H9 (cell line): ENCODE data around the gene NXN. TPM values are rescaled to one million over a fixed set of nuclear protein-coding genes. Genes with fewer than 3 reads are reported as not detected.

ENCODE experiments used
- DNase-seq: peaks from one replicate; pipeline ENCODE4 v3.0.0-alpha.2; 2017
- H2AFZ ChIP-seq: one replicate; pipeline ENCODE4 v1.6.1; 2013; ENCODE audit warnings: mild to moderate bottlenecking, low read length, control low read depth, moderate library complexity
- H2AK5ac ChIP-seq: 2 replicates; pipeline ENCODE4 v1.6.1; 2013; ENCODE audit warnings: low read length, control low read depth, mixed read lengths; ENCODE audit not compliant: insufficient read length
- H2BK120ac ChIP-seq: one replicate; pipeline ENCODE4 v1.6.1; 2013; ENCODE audit warnings: low read depth, mild to moderate bottlenecking, low read length, control low read depth, inconsistent platforms; ENCODE audit not compliant: poor library complexity, severe bottlenecking
- H2BK12ac ChIP-seq: 2 replicates; pipeline ENCODE4 v1.6.1; 2013; ENCODE audit warnings: low read length, control low read depth, mixed read lengths, low read depth; ENCODE audit not compliant: insufficient read length
- H2BK15ac ChIP-seq: 2 replicates; pipeline ENCODE4 v1.6.1; 2013; ENCODE audit warnings: low read depth, low read length, control low read depth
- H2BK20ac ChIP-seq: one replicate; pipeline ENCODE4 v1.6.1; 2013; ENCODE audit warnings: low read depth, mild to moderate bottlenecking, low read length, control low read depth, inconsistent platforms; ENCODE audit not compliant: poor library complexity, severe bottlenecking
- H2BK5ac ChIP-seq: 2 replicates; pipeline ENCODE4 v1.6.1; 2013; ENCODE audit warnings: low read length, control low read depth, mixed read lengths; ENCODE audit not compliant: insufficient read length
- H3K14ac ChIP-seq: 2 replicates; pipeline ENCODE4 v1.6.1; 2013; ENCODE audit warnings: low read length, control low read depth; ENCODE audit not compliant: insufficient read depth
- H3K18ac ChIP-seq: 2 replicates; pipeline ENCODE4 v1.6.1; 2013; ENCODE audit warnings: low read depth, mild to moderate bottlenecking, mixed read lengths, low read length, control low read depth; ENCODE audit not compliant: insufficient read length
- H3K23ac ChIP-seq: 2 replicates; pipeline ENCODE4 v1.6.1; 2013; ENCODE audit warnings: low read length, control low read depth, mixed read lengths, low read depth; ENCODE audit not compliant: insufficient read length
- H3K23me2 ChIP-seq: 2 replicates; pipeline ENCODE4 v1.6.1; 2013; ENCODE audit warnings: low read depth, mild to moderate bottlenecking, mixed read lengths, low read length, control low read depth; ENCODE audit not compliant: insufficient read length, poor library complexity, severe bottlenecking
- H3K27ac ChIP-seq: 2 replicates; pipeline ENCODE4 v1.5.1; 2013; ENCODE audit warnings: low read length, control low read depth, mixed read lengths, low read depth; ENCODE audit not compliant: insufficient read length
- H3K27me3 ChIP-seq: 2 replicates; pipeline ENCODE4 v1.6.1; 2013; ENCODE audit warnings: low read length, control low read depth, inconsistent platforms; ENCODE audit not compliant: insufficient read depth
- H3K4ac ChIP-seq: 2 replicates; pipeline ENCODE4 v1.6.1; 2013; ENCODE audit warnings: low read depth, mild to moderate bottlenecking, control low read depth, inconsistent platforms, low read length, moderate library complexity
- H3K4me1 ChIP-seq: 2 replicates; pipeline ENCODE4 v1.6.1; 2013; ENCODE audit warnings: low read length, control low read depth, inconsistent platforms; ENCODE audit not compliant: insufficient read depth
- H3K4me2 ChIP-seq: 2 replicates; pipeline ENCODE4 v1.6.1; 2013; ENCODE audit warnings: low read length, control low read depth, mixed read lengths; ENCODE audit not compliant: insufficient read length, insufficient read depth
- H3K56ac ChIP-seq: 2 replicates; pipeline ENCODE4 v1.6.1; 2013; ENCODE audit warnings: low read depth, mild to moderate bottlenecking, mixed read lengths, low read length, control low read depth; ENCODE audit not compliant: insufficient read length
- H3K79me1 ChIP-seq: 2 replicates; pipeline ENCODE4 v1.6.1; 2013; ENCODE audit warnings: low read depth, mild to moderate bottlenecking, moderate library complexity, low read length, control low read depth, inconsistent platforms; ENCODE audit not compliant: insufficient read depth, poor library complexity, severe bottlenecking
- H3K79me2 ChIP-seq: 2 replicates; pipeline ENCODE4 v1.6.1; 2013; ENCODE audit warnings: low read length, control low read depth, inconsistent platforms; ENCODE audit not compliant: insufficient read depth
- H3K9ac ChIP-seq: 2 replicates; pipeline ENCODE4 v1.6.1; 2013; ENCODE audit warnings: low read length, control low read depth, mixed read lengths; ENCODE audit not compliant: insufficient read length; ENCODE audit errors: extremely low read depth
- H3K9me3 ChIP-seq: one replicate; pipeline ENCODE4 v1.6.1; 2013; ENCODE audit warnings: low read depth, low read length, inconsistent platforms; ENCODE audit not compliant: control insufficient read depth
- H3T11ph ChIP-seq: one replicate; pipeline ENCODE4 v1.6.1; 2013; ENCODE audit warnings: mild to moderate bottlenecking, low read length, control low read depth, inconsistent platforms
- H4K20me1 ChIP-seq: one replicate; pipeline ENCODE4 v1.6.1; 2013; ENCODE audit not compliant: control insufficient read depth, insufficient read length, insufficient read depth
- H4K5ac ChIP-seq: 2 replicates; pipeline ENCODE4 v1.6.1; 2013; ENCODE audit warnings: low read depth, mild to moderate bottlenecking, mixed read lengths, low read length, control low read depth; ENCODE audit not compliant: insufficient read length
- H4K8ac ChIP-seq: replicated peaks from 2 replicates; pipeline ENCODE4 v1.6.1; 2013; ENCODE audit warnings: low read length, control low read depth, mixed read lengths, low read depth; ENCODE audit not compliant: insufficient read length
- H4K91ac ChIP-seq: 2 replicates; pipeline ENCODE4 v1.6.1; 2013; ENCODE audit warnings: low read depth, mild to moderate bottlenecking, moderate library complexity, mixed read lengths, low read length, control low read depth; ENCODE audit not compliant: insufficient read length
- H3K27ac Mint-ChIP-seq, 3 experiments: 2 replicates in 2 of 3; 3 replicates in 1 of 3; pipeline ENCODE4 v1.8.0; 2020 to 2021; ENCODE audit warnings: mixed read lengths in 3 of 3, mild to moderate bottlenecking in 1 of 3, moderate library complexity in 1 of 3
- H3K27me3 Mint-ChIP-seq: 2 replicates; pipeline ENCODE4 v1.8.0; 2021; ENCODE audit warnings: low read depth, mild to moderate bottlenecking, moderate library complexity, mixed read lengths
- H3K36me3 Mint-ChIP-seq, 3 experiments: 2 replicates in 2 of 3; 3 replicates in 1 of 3; pipeline ENCODE4 v1.8.0; 2020 to 2021; ENCODE audit warnings: low read depth in 3 of 3, mixed read lengths in 3 of 3; ENCODE audit not compliant: insufficient read depth in 1 of 3
- H3K4me1 Mint-ChIP-seq, 2 experiments: 2 replicates each; pipeline ENCODE4 v1.8.0; 2020; ENCODE audit warnings: mixed read lengths in 2 of 2
- H3K4me3 Mint-ChIP-seq, 2 experiments: 2 replicates in 1 of 2; 3 replicates in 1 of 2; pipeline ENCODE4 v1.8.0; 2020 to 2021; ENCODE audit warnings: mild to moderate bottlenecking in 2 of 2, mixed read lengths in 2 of 2, moderate library complexity in 1 of 2
- H3K9me3 Mint-ChIP-seq, 2 experiments: 2 replicates in 1 of 2; 3 replicates in 1 of 2; pipeline ENCODE4 v1.8.0; 2020; ENCODE audit warnings: mild to moderate bottlenecking in 2 of 2, mixed read lengths in 2 of 2, moderate library complexity in 1 of 2
- CTCF ChIP-seq: fragments of 200-600 bp; sonication (generic); conservative IDR thresholded peaks from 3 replicates; pipeline ENCODE4 v1.8.0; 2021; ENCODE audit warnings: antibody characterized with exemption, mild to moderate bottlenecking
- WGBS: extraction: QIAGEN DNeasy Blood & Tissue Kit; methylation state at CpG from one replicate; pipeline ENCODE4 v1.1.7; 2013; ENCODE audit warnings: missing lambda C conversion rate, low lambda C conversion rate, mixed read lengths; ENCODE audit not compliant: insufficient read length; ENCODE audit errors: extremely low coverage; 5-methylcytosine and 5-hydroxymethylcytosine counted together
- total RNA-seq: library from RNA; stranded (reverse); gene quantifications from 2 replicates; pipeline ENCODE4 v1.2.1, GENCODE V29; 2021

Gene NXN
- total RNA-seq, 1 experiment from 2014 or later, result 93.6 TPM

GRCh38 chr17:913207-913606, 66.4 kb downstream of the NXN start:
- no peaks in the 10 kb centered on the region for H3K23me2 ChIP-seq
- H3K14ac ChIP-seq, result no peak overlapping the region
- H2BK5ac ChIP-seq, result no peak overlapping the region
- H2BK15ac ChIP-seq, result no peak overlapping the region
- no peak for DNase-seq
- no peaks in the 10 kb centered on the region for H3K9me3 Mint-ChIP-seq
- no peak for TF ChIP-seq CTCF
- no peak overlapping the region for H2BK20ac ChIP-seq
- H3K4me1 ChIP-seq, result peaks cover 5% of the 10 kb centered on the region; the same call in 1 of the 2 replicates
- no peaks in the 10 kb centered on the region for H3K79me1 ChIP-seq
- H2BK120ac ChIP-seq, result no peak overlapping the region
- H2AK5ac ChIP-seq, result no peak overlapping the region
- peaks cover 7% of the 10 kb centered on the region; the same call in 1 of the 2 replicates for H3K79me2 ChIP-seq
- H3K27me3 Mint-ChIP-seq, result no peaks in the 10 kb centered on the region
- no peak overlapping the region for H3K23ac ChIP-seq
- no CpG with 5 or more reads among the region's 7 CpGs for WGBS
- H3K36me3 Mint-ChIP-seq, result peaks cover 4 to 19% (median 8%) of the 10 kb centered on the region in 3 experiments; a peak in 5 of 7 replicates
- H3K4ac ChIP-seq, result no peak overlapping the region
- H3K9ac ChIP-seq, result no peak overlapping the region
- H3K4me1 Mint-ChIP-seq, result peaks cover 58 to 59% of the 10 kb centered on the region in 2 experiments
- H2AFZ ChIP-seq, result no peak overlapping the region
- H3K4me2 ChIP-seq, result no peak overlapping the region
- no peaks in the 10 kb centered on the region for H3K27me3 ChIP-seq
- H3K9me3 ChIP-seq, result no peaks in the 10 kb centered on the region
- H3K4me3 Mint-ChIP-seq, result no peak overlapping the region
- no peak overlapping the region for H3K56ac ChIP-seq
- no peak overlapping the region for H2BK12ac ChIP-seq
- H3K18ac ChIP-seq, result no peak overlapping the region
- no peak overlapping the region for H4K8ac ChIP-seq
- H4K5ac ChIP-seq, result no peak overlapping the region
- H4K20me1 ChIP-seq, result no peaks in the 10 kb centered on the region
- H3T11ph ChIP-seq, result no peak overlapping the region
- H3K27ac ChIP-seq, result no peak overlapping the region
- no peak overlapping the region for H4K91ac ChIP-seq
- H3K27ac Mint-ChIP-seq, result peak overlapping the region in 2 of 3 experiments; percentile 26 to 74; a peak in 4 of 7 replicates
